ENCODE measurements around the gene MARCHF4.
A peak's percentile ranks its signal among the peaks of the same experiment; 100 is the strongest.

MARCHF4 gene

DNA sequence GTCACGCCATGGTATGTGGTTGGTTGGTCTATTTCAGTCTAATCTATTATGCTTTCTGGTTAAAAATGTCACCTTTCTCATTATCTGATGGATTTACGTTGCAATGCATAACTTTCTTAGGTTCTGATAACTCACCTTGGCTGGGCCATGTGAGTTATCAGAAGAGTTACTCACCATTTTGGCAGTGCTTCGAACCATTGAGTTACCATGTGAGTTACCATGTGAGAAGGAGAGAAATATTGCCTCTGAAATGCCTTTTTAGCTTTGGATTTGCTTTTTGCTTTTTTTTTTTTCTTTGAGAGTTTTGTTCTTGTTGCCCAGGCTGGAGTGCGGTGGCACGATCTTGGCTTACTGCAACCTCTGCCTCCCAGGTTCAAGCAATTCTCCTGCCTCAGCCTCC, 41.6 kb upstream of the MARCHF4 start:
- DNase-seq (ENCODE audit: extremely low read depth, low read depth) = no peak
- TF ChIP-seq, protein P1, sequence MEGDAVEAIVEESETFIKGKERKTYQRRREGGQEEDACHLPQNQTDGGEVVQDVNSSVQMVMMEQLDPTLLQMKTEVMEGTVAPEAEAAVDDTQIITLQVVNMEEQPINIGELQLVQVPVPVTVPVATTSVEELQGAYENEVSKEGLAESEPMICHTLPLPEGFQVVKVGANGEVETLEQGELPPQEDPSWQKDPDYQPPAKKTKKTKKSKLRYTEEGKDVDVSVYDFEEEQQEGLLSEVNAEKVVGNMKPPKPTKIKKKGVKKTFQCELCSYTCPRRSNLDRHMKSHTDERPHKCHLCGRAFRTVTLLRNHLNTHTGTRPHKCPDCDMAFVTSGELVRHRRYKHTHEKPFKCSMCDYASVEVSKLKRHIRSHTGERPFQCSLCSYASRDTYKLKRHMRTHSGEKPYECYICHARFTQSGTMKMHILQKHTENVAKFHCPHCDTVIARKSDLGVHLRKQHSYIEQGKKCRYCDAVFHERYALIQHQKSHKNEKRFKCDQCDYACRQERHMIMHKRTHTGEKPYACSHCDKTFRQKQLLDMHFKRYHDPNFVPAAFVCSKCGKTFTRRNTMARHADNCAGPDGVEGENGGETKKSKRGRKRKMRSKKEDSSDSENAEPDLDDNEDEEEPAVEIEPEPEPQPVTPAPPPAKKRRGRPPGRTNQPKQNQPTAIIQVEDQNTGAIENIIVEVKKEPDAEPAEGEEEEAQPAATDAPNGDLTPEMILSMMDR (IDR thresholded peaks at IDR 0.05; ENCODE audit: low read depth, low read length) = no peak

DNA sequence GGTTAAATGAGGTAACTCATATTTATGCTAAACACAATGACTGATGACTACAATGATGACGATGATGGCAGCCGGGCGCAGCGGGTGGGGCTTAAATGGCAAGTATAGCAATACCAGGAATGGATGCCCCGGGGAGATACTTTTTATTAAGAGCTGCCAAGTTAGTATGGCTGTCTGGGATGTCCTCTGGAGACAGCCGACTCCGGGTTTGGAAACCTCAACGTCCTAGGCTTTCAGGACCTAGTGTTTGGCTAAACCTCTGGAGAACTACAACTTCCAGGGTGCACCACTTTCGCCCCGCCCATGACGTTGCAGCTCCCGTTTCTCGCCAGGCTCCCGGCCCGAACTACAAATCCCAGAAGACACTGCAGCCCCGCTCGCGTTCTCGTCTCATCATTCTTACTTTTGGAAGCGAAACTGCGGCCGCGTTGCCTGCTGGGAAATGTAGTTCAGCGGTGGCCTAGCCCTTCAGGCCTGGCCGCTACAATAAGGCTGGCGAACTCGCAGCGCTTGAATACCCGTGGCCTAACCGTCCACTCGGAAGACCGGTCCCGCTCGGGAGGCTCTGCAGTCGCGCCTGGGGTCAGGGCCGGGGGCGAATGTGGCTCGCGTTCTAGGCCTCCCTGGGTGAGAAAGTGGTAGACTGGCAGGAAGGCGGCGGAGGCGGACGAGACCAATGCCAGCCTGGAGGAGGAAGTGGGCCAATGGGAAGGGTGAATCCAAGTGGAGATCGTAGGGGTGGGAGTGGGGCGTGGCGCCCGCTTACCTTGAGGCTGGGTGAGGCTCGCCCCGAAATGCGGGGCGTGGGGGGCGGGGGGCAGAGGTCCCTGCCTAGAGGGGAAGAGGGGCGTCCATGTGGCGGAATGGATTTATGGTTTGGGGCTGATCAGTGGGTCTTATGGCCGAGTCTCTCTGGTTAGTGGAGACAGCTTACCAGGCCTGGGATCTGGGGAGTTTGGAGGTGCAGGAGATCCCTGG, 40.0 kb upstream of the MARCHF4 start, which contains the start of gene SMARCAL1:
Gene SMARCAL1 (plus strand): TSS at position 463 of the 978 bp plus-strand sequence. CDS start 2,221 bp downstream, outside the sequence.
- TF ChIP-seq, protein P1 (IDR thresholded peaks at IDR 0.05; ENCODE audit: low read depth, low read length) = no peak
- DNase-seq (ENCODE audit: extremely low read depth, low read depth) = peak; percentile 93

DNA sequence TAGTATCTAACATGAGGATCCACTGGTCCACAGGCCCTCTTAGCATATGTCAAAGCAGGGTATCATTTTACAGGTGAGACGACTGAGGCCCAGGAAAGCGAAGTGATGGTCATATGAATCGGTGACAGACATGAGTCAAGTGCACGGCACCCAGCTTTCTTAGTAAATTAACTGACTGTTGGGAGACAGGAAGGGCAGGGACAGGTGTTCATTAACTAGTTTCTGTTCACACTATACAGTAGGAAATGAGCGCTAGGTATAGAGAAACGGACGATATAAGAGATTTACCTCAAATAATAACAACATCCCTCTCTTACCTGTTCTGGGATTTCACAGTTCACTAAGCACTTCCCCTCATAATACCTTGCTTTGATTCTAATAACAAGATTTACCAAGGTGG, 38.3 kb upstream of the MARCHF4 start:
- TF ChIP-seq, protein P1 (IDR thresholded peaks at IDR 0.05; ENCODE audit: low read depth, low read length) = no peak
- no peak for DNase-seq (ENCODE audit: extremely low read depth, low read depth)

DNA sequence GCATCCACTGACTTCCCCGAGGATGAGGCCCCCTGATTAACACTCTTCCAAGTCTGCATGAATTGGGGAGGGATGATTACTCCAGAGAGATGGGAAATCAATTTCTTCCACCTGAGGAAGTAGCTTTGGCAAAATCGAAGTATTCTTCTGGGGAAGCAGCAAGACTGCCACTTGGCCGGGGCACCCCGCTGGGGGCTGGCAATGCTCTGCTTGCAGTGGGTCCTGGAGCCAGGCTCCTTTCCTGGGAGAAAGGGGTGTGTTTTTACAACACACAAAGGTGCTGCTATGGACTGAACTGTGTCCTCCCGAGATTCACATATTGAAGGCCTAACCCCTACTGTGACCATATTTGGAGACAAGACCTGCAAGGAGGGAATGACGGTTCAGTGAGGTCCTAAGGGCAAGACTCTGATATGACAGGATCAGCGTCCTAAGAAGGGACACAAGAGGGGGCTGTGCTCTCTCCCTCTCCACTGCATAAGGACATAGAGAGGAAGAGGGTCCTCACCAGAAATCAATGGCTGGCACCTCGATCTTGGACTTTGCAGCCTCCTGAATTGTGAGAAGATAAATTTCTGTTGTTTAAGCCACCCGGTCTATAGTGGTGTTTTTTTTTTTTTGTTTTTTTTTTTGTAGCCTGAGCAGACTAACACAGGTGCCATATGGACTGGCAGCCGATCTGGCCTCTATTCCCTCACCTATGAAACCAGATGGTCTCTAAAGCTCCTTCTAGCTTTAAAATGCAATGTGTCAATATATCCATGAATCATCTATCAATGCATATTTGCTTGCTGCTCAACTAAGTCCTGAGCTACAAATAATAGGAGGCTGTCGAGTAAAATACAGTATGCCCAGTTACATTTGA, 36.4 kb upstream of the MARCHF4 start:
- no peak for DNase-seq (ENCODE audit: extremely low read depth, low read depth)
- TF ChIP-seq, protein P1 (IDR thresholded peaks at IDR 0.05; ENCODE audit: low read depth, low read length) = no peak

DNA sequence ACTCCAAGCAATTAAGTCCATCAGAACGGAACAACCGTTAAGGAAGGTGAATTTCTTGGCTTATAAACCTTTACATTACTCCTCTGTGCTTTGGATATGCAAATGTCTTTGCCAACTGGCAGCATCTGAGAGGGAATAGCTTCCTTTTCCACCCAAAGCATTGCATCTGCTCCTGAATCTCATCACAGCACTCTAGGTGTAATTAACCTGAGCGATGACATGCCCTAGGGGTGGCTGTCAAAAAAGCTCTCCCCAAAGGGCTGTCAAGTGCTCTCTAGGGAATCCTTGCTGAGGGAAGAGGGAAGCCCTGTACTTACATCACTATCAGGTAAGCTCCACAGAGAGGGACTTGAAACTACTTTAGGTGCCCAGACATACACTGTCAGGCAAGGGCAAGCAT, 34.5 kb upstream of the MARCHF4 start:
- DNase-seq (ENCODE audit: extremely low read depth, low read depth) = no peak
- TF ChIP-seq, protein P1 (IDR thresholded peaks at IDR 0.05; ENCODE audit: low read depth, low read length) = no peak

DNA sequence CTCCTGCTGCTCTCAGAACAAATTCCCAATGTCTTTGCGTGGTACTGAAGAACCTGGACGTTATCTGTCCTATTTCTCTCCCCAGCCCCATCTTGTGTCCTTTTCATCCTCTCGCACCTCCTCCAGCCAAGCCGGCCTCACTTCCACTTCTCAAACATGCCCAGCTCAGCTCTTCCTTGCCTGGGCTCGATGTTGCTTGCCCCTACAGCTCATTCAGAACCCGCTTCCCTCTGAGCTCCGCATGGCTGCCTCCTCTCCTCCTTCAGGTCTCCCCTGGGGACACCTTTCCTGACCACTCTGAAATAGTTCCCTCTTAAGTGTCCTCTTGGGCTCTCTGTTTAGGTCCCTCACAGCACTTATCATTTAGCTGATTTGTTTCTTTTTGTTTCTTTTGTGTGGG, 33.3 kb upstream of the MARCHF4 start:
- TF ChIP-seq, protein P1 (IDR thresholded peaks at IDR 0.05; ENCODE audit: low read depth, low read length) = no peak

More for the DNA sequence above, 33.3 kb upstream of the MARCHF4 start:
- no peak for DNase-seq (ENCODE audit: extremely low read depth, low read depth)

Data from AG09319 (cell line).